BE2C (cell line): Measurements from ENCODE around the gene DENND5B.

Source experiments
- DNase-seq: peaks from one replicate; pipeline ENCODE4 v3.0.0-alpha.2; 2020
- H3K27me3 ChIP-seq: fragments of 250-450 bp; sonication (Bioruptor Pico); 2 replicates; pipeline ENCODE4 v1.5.1; 2020; ENCODE audit warnings: mild to moderate bottlenecking
- H3K36me3 ChIP-seq: fragments of 250-450 bp; sonication (Bioruptor Pico); 2 replicates; pipeline ENCODE4 v1.5.1; 2020; ENCODE audit warnings: mild to moderate bottlenecking
- H3K4me1 ChIP-seq: fragments of 250-450 bp; sonication (Bioruptor Pico); 2 replicates; pipeline ENCODE4 v1.5.1; 2020
- H3K4me3 ChIP-seq: 2 replicates; pipeline ENCODE4 v1.5.1; 2011; ENCODE audit warnings: low read depth, low read length
- H3K9me3 ChIP-seq: fragments of 250-450 bp; sonication (Bioruptor Pico); 2 replicates; pipeline ENCODE4 v1.5.1; 2020
- CTCF ChIP-seq: IDR thresholded peaks from 2 replicates; pipeline ENCODE4 v1.5.1; 2012; ENCODE audit warnings: mild to moderate bottlenecking, low read depth, low read length

The DENND5B gene

GRCh38 chr12:31362115-31362758, 228.7 kb downstream of the DENND5B start:
- Histone ChIP-seq H3K27me3 (no peaks in the 10 kb centered on the region), H3K36me3 (no peaks in the 10 kb centered on the region), H3K4me3 (no peak overlapping the region), H3K4me1 (no peaks in the 10 kb centered on the region), H3K9me3 (no peaks in the 10 kb centered on the region)
- DNase-seq, result no peak
- no peak for TF ChIP-seq CTCF

GRCh38 chr12:31361730-31362114, 229.2 kb downstream of the DENND5B start:
- no peak overlapping the region for H3K4me3 ChIP-seq

GRCh38 chr12:31355747-31356107, 235.2 kb downstream of the DENND5B start:
- no peaks in the 10 kb centered on the region for H3K9me3 ChIP-seq
- TF ChIP-seq CTCF, result no peak
- H3K4me1 ChIP-seq, result no peaks in the 10 kb centered on the region
- no peaks in the 10 kb centered on the region for H3K27me3 ChIP-seq
- no peak overlapping the region for H3K4me3 ChIP-seq
- DNase-seq, result no peak
- H3K36me3 ChIP-seq, result no peaks in the 10 kb centered on the region

More at GRCh38 chr12:31361730-31362114, 229.2 kb downstream of the DENND5B start:
- no peak for TF ChIP-seq CTCF
- Histone ChIP-seq H3K4me1 (no peaks in the 10 kb centered on the region), H3K9me3 (no peaks in the 10 kb centered on the region), H3K27me3 (no peaks in the 10 kb centered on the region), H3K36me3 (no peaks in the 10 kb centered on the region)
- DNase-seq, result no peak

- Histone ChIP-seq H3K4me1 (no peaks in the 10 kb centered on the region), H3K9me3 (no peaks in the 10 kb centered on the region), H3K4me3 (no peak overlapping the region), H3K36me3 (no peaks in the 10 kb centered on the region), H3K27me3 (no peaks in the 10 kb centered on the region)
- DNase-seq, result no peak
- TF ChIP-seq CTCF, result no peak
Observed at GRCh38 chr12:31353750-31354708, 236.9 kb downstream of the DENND5B start.

GRCh38 chr12:31346267-31346666, 244.7 kb downstream of the DENND5B start:
- Histone ChIP-seq H3K27me3 (no peaks in the 10 kb centered on the region), H3K4me3 (no peak overlapping the region), H3K36me3 (no peaks in the 10 kb centered on the region), H3K9me3 (no peaks in the 10 kb centered on the region), H3K4me1 (no peaks in the 10 kb centered on the region)
- DNase-seq, result no peak
- no peak for TF ChIP-seq CTCF

- TF ChIP-seq CTCF, result no peak
- no peaks in the 10 kb centered on the region for H3K36me3 ChIP-seq
- DNase-seq, result no peak
Observed at GRCh38 chr12:31343139-31343538, 247.8 kb downstream of the DENND5B start.

More at GRCh38 chr12:31343139-31343538, 247.8 kb downstream of the DENND5B start:
- Histone ChIP-seq H3K4me3 (no peak overlapping the region), H3K27me3 (no peaks in the 10 kb centered on the region), H3K4me1 (no peaks in the 10 kb centered on the region), H3K9me3 (no peaks in the 10 kb centered on the region)
